ENCODE measurements around the gene PNPLA4.

DNA sequence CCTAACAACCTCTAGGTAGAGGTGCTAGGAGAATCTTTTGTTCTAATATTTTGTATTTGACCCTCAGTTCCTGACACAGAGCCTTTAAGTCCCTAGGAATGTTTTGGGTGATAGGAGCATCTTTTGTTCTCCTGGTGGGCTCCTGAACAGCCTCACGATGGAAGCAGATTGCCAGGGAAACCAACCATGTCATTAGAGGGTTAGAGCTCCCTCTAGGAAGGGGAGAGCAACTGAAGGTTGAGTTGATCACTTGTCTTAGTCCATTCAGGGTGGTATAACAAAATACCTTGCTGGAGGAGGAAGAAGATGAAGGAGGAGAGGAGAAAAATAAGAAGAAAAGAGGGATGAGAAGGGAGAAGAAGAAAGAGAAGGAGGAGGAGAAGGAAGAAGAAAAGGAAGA is 75.0 kb downstream of the PNPLA4 start:
- TF ChIP-seq, protein P1, sequence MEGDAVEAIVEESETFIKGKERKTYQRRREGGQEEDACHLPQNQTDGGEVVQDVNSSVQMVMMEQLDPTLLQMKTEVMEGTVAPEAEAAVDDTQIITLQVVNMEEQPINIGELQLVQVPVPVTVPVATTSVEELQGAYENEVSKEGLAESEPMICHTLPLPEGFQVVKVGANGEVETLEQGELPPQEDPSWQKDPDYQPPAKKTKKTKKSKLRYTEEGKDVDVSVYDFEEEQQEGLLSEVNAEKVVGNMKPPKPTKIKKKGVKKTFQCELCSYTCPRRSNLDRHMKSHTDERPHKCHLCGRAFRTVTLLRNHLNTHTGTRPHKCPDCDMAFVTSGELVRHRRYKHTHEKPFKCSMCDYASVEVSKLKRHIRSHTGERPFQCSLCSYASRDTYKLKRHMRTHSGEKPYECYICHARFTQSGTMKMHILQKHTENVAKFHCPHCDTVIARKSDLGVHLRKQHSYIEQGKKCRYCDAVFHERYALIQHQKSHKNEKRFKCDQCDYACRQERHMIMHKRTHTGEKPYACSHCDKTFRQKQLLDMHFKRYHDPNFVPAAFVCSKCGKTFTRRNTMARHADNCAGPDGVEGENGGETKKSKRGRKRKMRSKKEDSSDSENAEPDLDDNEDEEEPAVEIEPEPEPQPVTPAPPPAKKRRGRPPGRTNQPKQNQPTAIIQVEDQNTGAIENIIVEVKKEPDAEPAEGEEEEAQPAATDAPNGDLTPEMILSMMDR (conservative IDR thresholded peaks at IDR 0.05; ENCODE audit: low read depth, low read length) = no peak
- no peak for TF ChIP-seq EZH2 (IDR thresholded peaks at IDR 0.05; ENCODE audit: borderline replicate concordance, low read depth, low read length, poor library complexity, severe bottlenecking)
